Left colon (tissue), 2 donors: ENCODE data around the gene AHNAK2. TPM values are rescaled to one million over a fixed set of nuclear protein-coding genes. Genes with fewer than 3 reads are reported as not detected.
"Not testable (repeated sequence)": the region's sequence is repeated elsewhere in the genome, so short reads cannot be mapped to it uniquely, and the experiment has no call there.

ENCODE experiments used
- ATAC-seq: fragments of 200-7000 bp; cut with Tn5 transposase; one replicate; pipeline ENCODE4 v1.9.1; 2020; ENCODE audit warnings: mild to moderate bottlenecking, moderate library complexity
- DNase-seq, 2 donors: peaks; one replicate each; pipeline ENCODE4 v3.0.0-alpha.2; 2020
- intact Hi-C, 2 donors: fragments of 100-400 bp; cut with DNase I in 1 of 2; cut with micrococcal nuclease in 1 of 2; formaldehyde crosslinking; loops; one replicate each; pipeline versions ENCODE4 v1.11.2 to v1.14.0; 2022; cut with DNase I, micrococcal nuclease
- total RNA-seq, 2 donors: library from RNA; stranded (reverse); fragmentation: NEBNext Ultra II Directional; extraction: Animal tissue kit (Norgen Biotek cat#: 25700); gene quantifications; one replicate each; pipeline ENCODE4 v1.2.1, GENCODE V29; 2021
- donor health status: DM: no; HTN: no; CAD: no.
- donor health status: DM: yes; HTN: yes; CAD: no.

AHNAK2 gene
- total RNA-seq, 2 donors from 2014 or later, result 3.2 to 23.4 TPM

GRCh38 chr14:104966261-104966865 is 11.8 kb downstream of the AHNAK2 start:
- no peak for ATAC-seq
- no peak for DNase-seq
- intact Hi-C loops, result no loop called here

- DNase-seq (peak in 1 of 2 donors; percentile 21), ATAC-seq (no peak)
- intact Hi-C loops, result no loop called here
These were observed 12.5 kb downstream of the AHNAK2 start for GRCh38 chr14:104965561-104966231.

- DNase-seq, result peak in 1 of 2 donors; percentile 4
- no peak for ATAC-seq
- intact Hi-C loops, result no loop called here
These were observed 13.6 kb downstream of the AHNAK2 start for GRCh38 chr14:104964546-104964945.

GRCh38 chr14:104957146-104958113 is 20.7 kb downstream of the AHNAK2 start:
- intact Hi-C loops, result no loop called here
- no peak for DNase-seq
- ATAC-seq, result peak; percentile 78

GRCh38 chr14:104956290-104956890 is 21.8 kb downstream of the AHNAK2 start:
- intact Hi-C loops, result no loop called here
- ATAC-seq, result no peak

GRCh38 chr14:104955396-104955770 is 22.8 kb downstream of the AHNAK2 start:
- ATAC-seq, result no peak
- intact Hi-C loops, result no loop called here
- no peak for DNase-seq

More at GRCh38 chr14:104956290-104956890, 21.8 kb downstream of the AHNAK2 start:
- DNase-seq, result no peak

DNA sequence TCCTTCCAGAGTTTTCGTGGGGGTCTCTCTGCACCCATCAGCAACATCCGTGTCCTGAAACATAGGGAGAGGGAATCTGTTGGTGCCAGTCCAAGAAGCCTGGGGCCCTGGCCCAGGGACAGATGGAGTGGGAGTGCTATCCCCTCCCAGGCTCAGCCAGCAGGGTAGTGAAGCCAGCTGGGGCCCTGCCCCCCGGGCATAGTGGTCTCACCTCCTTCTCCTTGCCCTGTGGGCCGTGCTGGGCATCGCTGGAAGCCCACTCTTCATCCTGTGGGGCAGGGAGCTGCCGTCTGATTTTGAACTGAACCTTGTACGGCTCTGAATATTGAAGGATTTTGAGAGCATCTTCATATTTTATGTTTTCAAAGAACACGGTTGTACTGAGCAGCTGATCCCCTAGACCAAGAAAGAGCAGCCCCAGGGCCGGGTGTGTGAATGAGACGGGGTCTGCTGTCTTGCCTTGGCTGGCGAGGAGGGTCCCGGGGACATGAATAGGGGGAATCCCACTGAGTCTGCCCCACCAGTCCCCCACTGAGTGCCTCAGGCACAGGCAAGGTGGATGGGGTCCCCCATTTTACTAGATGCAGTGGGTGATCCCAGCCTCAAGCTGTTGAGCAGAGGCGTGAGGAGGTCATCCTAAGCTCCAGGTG is 23.3 kb downstream of the AHNAK2 start:
- intact Hi-C loops, result no loop called here
- DNase-seq (no peak), ATAC-seq (no peak)

- DNase-seq (peak in 1 of 2 donors; percentile 18), ATAC-seq (no peak)
- intact Hi-C loops, result no loop called here
These were observed 24.1 kb downstream of the AHNAK2 start for GRCh38 chr14:104953896-104954656.

DNA sequence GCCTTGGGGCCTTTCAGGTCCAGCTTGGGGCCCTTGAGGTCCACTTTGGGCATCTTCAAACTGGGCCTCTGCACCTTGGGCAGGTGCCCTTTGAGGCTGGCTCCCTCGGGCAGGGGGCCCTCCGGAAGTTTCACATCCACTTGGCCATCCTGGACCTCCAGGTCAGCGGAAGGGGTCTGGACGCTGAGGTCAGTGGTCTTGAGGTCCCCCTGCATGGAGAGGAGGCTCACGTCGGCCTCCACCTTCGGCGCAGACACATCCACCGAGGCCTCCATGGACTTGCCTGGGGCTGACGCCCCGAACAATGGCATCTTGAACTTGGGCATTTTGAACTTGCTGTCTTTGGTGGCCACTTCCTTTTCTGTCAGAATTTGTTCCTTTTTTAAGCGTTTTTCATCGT is 25.1 kb downstream of the AHNAK2 start:
- DNase-seq (no peak), ATAC-seq (no peak)
- intact Hi-C loops, result no loop called here

- intact Hi-C loops, DNase-seq, ATAC-seq: not testable (repeated sequence)
These were observed 26.1 kb downstream of the AHNAK2 start for GRCh38 chr14:104951863-104952657.

DNA sequence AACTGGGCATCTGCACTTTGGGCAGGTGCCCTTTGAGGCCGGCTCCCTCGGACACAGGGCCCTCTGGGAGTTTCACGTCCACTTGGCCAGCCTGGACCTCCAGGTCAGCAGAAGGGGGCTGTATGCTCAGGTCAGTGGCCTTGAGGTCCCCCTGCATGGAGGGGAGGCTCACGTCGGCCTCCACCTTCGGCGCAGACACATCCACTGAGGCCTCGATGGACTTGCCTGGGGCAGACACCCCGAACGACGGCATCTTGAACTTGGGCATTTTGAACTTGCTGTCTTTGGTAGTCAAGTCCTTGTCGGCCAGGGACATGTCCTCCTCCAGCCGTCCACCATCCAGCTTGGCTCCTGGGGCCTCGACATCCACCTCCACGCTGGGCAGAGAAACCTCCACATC is 27.5 kb downstream of the AHNAK2 start:
- intact Hi-C loops, DNase-seq, ATAC-seq: not testable (repeated sequence)

DNA sequence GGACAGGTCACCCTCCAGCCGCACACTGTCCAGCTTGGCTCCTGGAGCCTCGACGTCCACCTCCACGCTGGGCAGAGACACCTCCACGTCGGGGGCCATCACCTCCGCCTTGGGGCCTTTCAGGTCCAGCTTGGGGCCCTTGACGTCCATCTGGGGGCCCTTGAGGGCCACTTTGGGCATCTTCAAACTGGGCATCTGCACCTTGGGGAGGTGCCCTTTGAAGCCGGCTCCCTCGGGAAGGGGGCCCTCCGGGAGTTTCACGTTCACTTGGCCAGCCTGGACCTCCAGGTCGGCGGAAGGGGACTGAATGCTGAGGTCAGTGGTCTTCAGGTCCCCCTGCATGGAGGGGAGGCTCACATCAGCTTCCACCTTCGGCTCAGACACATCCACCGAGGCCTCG is 28.2 kb downstream of the AHNAK2 start:
- intact Hi-C loops, result no loop called here
- DNase-seq (no peak), ATAC-seq (no peak)

GRCh38 chr14:104949406-104949955 is 28.7 kb downstream of the AHNAK2 start:
- DNase-seq, intact Hi-C loops, ATAC-seq: not testable (repeated sequence)

DNA sequence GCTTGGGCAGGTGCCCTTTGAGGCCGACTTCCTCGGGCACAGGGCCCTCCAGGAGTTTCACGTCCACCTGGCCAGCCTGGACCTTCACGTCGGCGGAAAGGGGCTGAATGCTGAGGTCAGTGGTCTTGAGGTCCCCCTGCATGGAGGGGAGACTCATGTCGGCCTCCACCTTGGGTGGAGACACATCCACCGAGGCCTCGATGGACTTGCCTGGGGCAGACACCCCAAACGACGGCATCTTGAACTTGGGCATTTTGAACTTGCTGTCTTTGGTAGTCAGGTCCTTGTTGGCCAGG is 29.5 kb downstream of the AHNAK2 start:
- no peak for ATAC-seq
- intact Hi-C loops, result no loop called here
- no peak for DNase-seq

- DNase-seq, ATAC-seq, intact Hi-C loops: not testable (repeated sequence)
These were observed 30.1 kb downstream of the AHNAK2 start for GRCh38 chr14:104947881-104948735.

DNA sequence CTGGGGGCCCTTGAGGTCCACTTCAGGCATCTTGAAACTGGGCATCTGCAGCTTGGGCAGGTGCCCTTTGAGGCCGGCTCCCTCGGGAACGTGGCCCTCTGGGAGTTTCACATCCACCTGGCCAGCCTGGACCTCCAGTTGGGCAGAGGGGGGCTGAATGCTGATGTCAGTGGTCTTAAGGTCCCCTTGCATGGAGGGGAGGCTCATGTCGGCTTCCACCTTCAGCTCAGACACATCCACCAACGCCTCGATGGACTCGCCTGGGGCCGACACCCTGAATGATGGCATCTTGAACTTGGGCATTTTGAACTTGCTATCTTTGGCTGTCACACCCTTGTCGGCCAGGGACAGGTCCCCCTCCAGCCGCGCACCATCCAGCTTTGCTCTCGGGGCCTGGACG is 31.0 kb downstream of the AHNAK2 start:
- DNase-seq, intact Hi-C loops, ATAC-seq: not testable (repeated sequence)
